ENCODE data around the gene CUL2. TPM values are rescaled to one million over a fixed set of nuclear protein-coding genes. Genes with fewer than 3 reads are reported as not detected.

Gene CUL2
- 32.7 and 33.7 TPM in 2 replicates for total RNA-seq

DNA sequence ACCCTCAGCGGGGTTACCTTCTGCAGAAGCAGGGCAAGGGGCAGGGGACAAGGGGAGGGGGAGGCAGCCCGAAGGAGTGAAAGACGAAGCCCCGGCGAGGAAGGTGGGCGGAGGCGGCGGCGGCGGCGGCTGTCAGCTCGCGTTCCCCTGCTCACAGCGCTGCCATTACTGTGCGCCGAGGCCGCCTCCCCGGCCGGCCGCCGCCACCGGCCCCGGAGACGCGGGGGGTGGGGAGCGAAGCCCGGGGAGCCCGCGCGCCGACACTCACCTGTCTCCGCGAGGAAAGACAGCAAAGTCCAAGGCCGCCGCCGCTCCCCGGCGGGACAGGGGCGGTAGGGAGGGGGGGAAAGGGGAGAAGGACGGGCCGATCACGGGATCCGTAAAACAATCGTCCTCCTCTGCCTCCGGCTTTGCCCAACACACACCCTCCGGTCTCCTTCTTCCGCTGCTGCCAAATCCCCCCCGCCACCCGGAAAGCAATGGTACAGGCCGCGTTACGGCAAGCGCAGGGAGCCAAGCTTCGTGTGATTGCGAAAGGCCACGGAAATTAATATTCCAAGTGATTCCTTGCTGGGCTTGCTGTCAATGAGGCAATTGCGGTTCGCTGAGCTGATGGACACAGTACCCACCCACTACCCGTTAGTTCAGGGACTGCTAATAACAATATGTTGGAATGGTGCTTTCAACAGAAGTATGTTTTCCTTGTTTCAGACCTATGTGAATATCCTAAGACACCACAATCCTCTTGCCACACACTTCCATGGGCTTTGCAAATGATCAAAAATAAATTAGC is at the start of gene CUL2:
Gene CUL2, minus strand, starts transcription at position 180 of the 793 bp plus-strand sequence. CDS start 19,024 bp downstream, outside the sequence.
- peak within 1 kb of the TSS; percentile 98 for H3K4me3 Mint-ChIP-seq
- POLR2A ChIA-PET, result interaction anchor here (0.6 to 3.0 kb wide), 6 partner anchors 18 to 251 kb away, joined by 3 to 23 read pairs (median 4); partner anchors contain the start of gene CREM
- ATAC-seq (ENCODE audit: low read depth) (peak; percentile 96), DNase-seq (peak; percentile 89)
- H3K27ac Mint-ChIP-seq, result peak within 1 kb of the TSS; percentile 98
- peaks cover 52% of the 10 kb centered on the region for H3K4me1 Mint-ChIP-seq
- H3K36me3 Mint-ChIP-seq (ENCODE audit: low read depth), result peaks cover 12% of the 10 kb centered on the region
- CTCF ChIA-PET, result interaction anchor here (1.9 kb wide), 1 partner anchor 105 kb away, joined by 12 read pairs; no protein-coding TSS in a partner anchor
- TF ChIP-seq, protein P1, sequence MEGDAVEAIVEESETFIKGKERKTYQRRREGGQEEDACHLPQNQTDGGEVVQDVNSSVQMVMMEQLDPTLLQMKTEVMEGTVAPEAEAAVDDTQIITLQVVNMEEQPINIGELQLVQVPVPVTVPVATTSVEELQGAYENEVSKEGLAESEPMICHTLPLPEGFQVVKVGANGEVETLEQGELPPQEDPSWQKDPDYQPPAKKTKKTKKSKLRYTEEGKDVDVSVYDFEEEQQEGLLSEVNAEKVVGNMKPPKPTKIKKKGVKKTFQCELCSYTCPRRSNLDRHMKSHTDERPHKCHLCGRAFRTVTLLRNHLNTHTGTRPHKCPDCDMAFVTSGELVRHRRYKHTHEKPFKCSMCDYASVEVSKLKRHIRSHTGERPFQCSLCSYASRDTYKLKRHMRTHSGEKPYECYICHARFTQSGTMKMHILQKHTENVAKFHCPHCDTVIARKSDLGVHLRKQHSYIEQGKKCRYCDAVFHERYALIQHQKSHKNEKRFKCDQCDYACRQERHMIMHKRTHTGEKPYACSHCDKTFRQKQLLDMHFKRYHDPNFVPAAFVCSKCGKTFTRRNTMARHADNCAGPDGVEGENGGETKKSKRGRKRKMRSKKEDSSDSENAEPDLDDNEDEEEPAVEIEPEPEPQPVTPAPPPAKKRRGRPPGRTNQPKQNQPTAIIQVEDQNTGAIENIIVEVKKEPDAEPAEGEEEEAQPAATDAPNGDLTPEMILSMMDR (IDR thresholded peaks at IDR 0.05), result no peak
- peaks cover under 1% of the 10 kb centered on the region for H3K27me3 Mint-ChIP-seq
- intact Hi-C loops (cut with micrococcal nuclease), result loop anchor here (1.0 kb wide), 5 partner anchors 36 to 552 kb away; partner anchors contain the start of genes CCNY, CREM and FZD8
- no peaks in the 10 kb centered on the region for H3K9me3 Mint-ChIP-seq

DNA sequence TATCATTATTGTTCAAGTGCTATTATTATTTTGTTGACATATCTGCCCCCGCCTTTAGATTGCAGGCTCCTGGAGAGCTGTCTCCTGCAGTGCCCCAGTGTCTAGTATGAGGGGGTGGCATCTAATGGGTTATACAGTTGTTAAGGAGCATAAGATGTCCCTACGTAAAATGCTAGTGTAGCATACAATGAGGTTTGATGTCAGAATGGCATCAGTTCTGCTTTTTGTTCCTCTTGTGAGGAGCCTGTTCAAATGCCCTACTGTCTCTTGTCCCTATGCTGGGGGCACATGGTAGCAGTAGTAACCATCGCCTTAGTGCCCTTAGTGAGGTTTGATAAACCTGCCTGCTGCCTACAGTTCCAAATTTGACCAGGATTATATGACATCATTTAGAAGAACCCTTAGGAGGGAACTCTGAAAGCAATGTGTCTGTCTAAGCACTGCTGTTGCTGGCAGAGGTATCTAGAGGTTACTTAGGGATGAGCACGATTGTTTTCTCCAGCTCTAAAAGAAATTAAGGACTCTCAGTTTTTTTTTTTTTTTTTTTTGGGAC is 46.2 kb upstream of the CUL2 start:
- DNase-seq, result no peak
- no peaks in the 10 kb centered on the region for H3K36me3 Mint-ChIP-seq (ENCODE audit: low read depth)
- CTCF ChIA-PET, result interaction anchor here (1.9 to 2.0 kb wide), 2 partner anchors 10 to 59 kb away, joined by 6 to 13 read pairs; partner anchors contain the start of gene CREM
- intact Hi-C loops (cut with micrococcal nuclease), result loop anchor here (1.0 kb wide), 3 partner anchors 9 to 59 kb away; no protein-coding TSS in a partner anchor
- H3K27ac Mint-ChIP-seq, result peak overlapping the region; percentile 89
- POLR2A ChIA-PET, result interaction anchor here (0.6 to 14.7 kb wide), 6 partner anchors 9 to 58 kb away, joined by 4 to 570 read pairs (median 26); partner anchors contain the start of gene CREM
- peak overlapping the region; percentile 69 for H3K4me3 Mint-ChIP-seq
- H3K4me1 Mint-ChIP-seq, result peaks cover 45% of the 10 kb centered on the region
- H3K27me3 Mint-ChIP-seq, result no peaks in the 10 kb centered on the region
- TF ChIP-seq, protein P1 (IDR thresholded peaks at IDR 0.05), result no peak
- peak; percentile 82 for ATAC-seq (ENCODE audit: low read depth)
- no peaks in the 10 kb centered on the region for H3K9me3 Mint-ChIP-seq

DNA sequence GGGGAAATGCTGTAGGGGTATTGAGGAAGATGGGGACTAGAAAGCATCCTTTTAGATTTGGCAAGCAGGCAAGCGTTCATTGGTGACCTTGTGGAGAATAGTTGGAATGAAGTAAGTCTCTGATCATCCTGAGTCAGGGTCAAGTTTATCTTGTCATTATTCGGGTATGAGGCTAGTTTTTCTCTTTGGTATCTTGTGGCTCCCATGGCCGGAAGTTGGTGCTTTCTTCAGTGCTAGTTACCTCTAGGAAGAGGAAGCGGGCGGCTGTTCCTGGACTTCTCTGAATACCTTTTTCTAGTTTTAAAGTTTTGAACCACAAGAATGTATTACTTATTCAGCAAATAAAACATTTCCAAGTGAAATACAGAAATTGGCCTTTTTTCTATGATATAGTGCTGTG is 45.7 kb upstream of the CUL2 start:
- no peaks in the 10 kb centered on the region for H3K36me3 Mint-ChIP-seq (ENCODE audit: low read depth)
- H3K27me3 Mint-ChIP-seq, result no peaks in the 10 kb centered on the region
- ChIA-PET POLR2A (interaction anchor here (1.1 to 14.7 kb wide), 4 partner anchors 8 to 58 kb away, joined by 4 to 570 read pairs (median 50); partner anchors contain the start of gene CREM), CTCF (interaction anchor here (1.2 to 2.0 kb wide), 3 partner anchors 9 to 60 kb away, joined by 5 to 13 read pairs (median 6); partner anchors contain the start of gene CREM)
- peaks cover 49% of the 10 kb centered on the region for H3K4me1 Mint-ChIP-seq
- TF ChIP-seq, protein P1 (IDR thresholded peaks at IDR 0.05), result no peak
- peak overlapping the region; percentile 69 for H3K4me3 Mint-ChIP-seq
- peak overlapping the region; percentile 89 for H3K27ac Mint-ChIP-seq
- DNase-seq, result no peak
- H3K9me3 Mint-ChIP-seq, result no peaks in the 10 kb centered on the region
- intact Hi-C loops (cut with micrococcal nuclease), result loop anchor here (1.0 kb wide), 3 partner anchors 9 to 59 kb away; no protein-coding TSS in a partner anchor
- no peak for ATAC-seq (ENCODE audit: low read depth)

DNA sequence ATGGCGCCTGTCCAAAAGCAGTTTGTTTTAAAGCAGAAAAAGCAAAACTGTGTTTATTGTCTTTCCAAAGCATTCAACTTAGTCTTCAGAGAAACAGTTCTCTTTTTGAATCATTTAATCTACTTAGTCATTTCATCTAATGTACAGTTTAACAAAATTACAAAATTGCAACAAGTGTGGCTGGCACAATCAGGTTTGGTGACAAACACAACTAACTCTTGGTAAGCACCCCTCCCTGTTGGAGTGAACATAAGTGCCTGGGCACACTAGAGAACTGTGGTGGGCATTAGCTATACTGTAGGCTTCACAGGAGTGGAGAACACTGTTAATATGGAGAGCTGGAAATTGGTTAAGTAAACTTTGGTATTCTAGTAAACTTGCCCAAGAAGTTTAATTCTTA is 43.4 kb upstream of the CUL2 start:
- DNase-seq, result no peak
- ChIA-PET POLR2A (interaction anchor here (0.7 to 14.7 kb wide), 4 partner anchors 10 to 87 kb away, joined by 3 to 570 read pairs (median 25); no protein-coding TSS in a partner anchor), CTCF (interaction anchor here (2.5 kb wide), 1 partner anchor 62 kb away, joined by 14 read pairs; no protein-coding TSS in a partner anchor)
- Mint-ChIP-seq H3K9me3 (no peaks in the 10 kb centered on the region), H3K4me3 (no peak overlapping the region), H3K27me3 (no peaks in the 10 kb centered on the region), H3K27ac (peak overlapping the region; percentile 64), H3K4me1 (peaks cover 68% of the 10 kb centered on the region), H3K36me3 (ENCODE audit: low read depth) (peaks cover 4% of the 10 kb centered on the region)
- TF ChIP-seq, protein P1 (IDR thresholded peaks at IDR 0.05), result no peak
- no peak for ATAC-seq (ENCODE audit: low read depth)
- intact Hi-C loops (cut with micrococcal nuclease), result no loop called here

All from activated B cell treated with CpG ODN at 0.5 μM for 24 hours (primary cell).